PC-3 (cell line): Measurements from ENCODE around the gene EPHB1. TPM values are rescaled to one million over a fixed set of nuclear protein-coding genes. Genes with fewer than 3 reads are reported as not detected.

Experiments used
- ATAC-seq: fragments of 200-7000 bp; cut with Tn5 transposase; 2 replicates; pipeline ENCODE4 v1.9.1; 2020; ENCODE audit warnings: mild to moderate bottlenecking, moderate library complexity
- BruUV-seq: library from RNA; stranded (reverse); fragments of 400-500 nt; replicated peaks from 2 replicates; lab custom pipeline; 2021; lab: Mats Ljungman, UMichigan
- CTCF ChIA-PET: fragments of 300-600 bp; sonication (Branson Sonifier 250); formaldehyde crosslinking; loops from one replicate; lab custom pipeline; 2022; ENCODE audit warnings: antibody characterized with exemption; lab: Charles Lee
- POLR2A ChIA-PET: fragments of 300-600 bp; sonication (Branson Sonifier 250); formaldehyde crosslinking; loops from one replicate; lab custom pipeline; 2022; ENCODE audit warnings: antibody characterized with exemption; ENCODE audit not compliant: unreplicated experiment; lab: Charles Lee
- DNase-seq: peaks from one replicate; pipeline ENCODE4 v3.0.0-alpha.2; 2015
- H2AFZ ChIP-seq: fragments of 300-600 bp; sonication (generic); 2 replicates; pipeline ENCODE4 v1.6.0; 2016; ENCODE audit warnings: antibody characterized with exemption, low read length
- H3F3A ChIP-seq: fragments of 300-600 bp; sonication (generic); one replicate; pipeline ENCODE4 v1.6.0; 2017; ENCODE audit warnings: antibody characterized with exemption, low read length, control low read depth, mild to moderate bottlenecking; ENCODE audit not compliant: unreplicated experiment
- H3K27ac ChIP-seq: fragments of 300-600 bp; sonication (generic); 2 replicates; pipeline ENCODE4 v1.5.1; 2016; ENCODE audit warnings: mild to moderate bottlenecking, low read length
- H3K27me3 ChIP-seq: fragments of 300-600 bp; sonication (generic); 2 replicates; pipeline ENCODE4 v1.6.1; 2016; ENCODE audit warnings: low read length, mixed read lengths
- H3K36me3 ChIP-seq: fragments of 300-600 bp; sonication (generic); 2 replicates; pipeline ENCODE4 v1.6.1; 2016; ENCODE audit warnings: low read depth, mixed run types, low read length, mixed read lengths
- H3K4me1 ChIP-seq: fragments of 300-600 bp; sonication (generic); 2 replicates; pipeline ENCODE4 v1.5.1; 2016; ENCODE audit warnings: low read length; ENCODE audit not compliant: insufficient read depth
- H3K4me2 ChIP-seq: fragments of 300-600 bp; sonication (generic); 2 replicates; pipeline ENCODE4 v1.6.0; 2016; ENCODE audit warnings: low read length
- H3K4me3 ChIP-seq: fragments of 300-600 bp; sonication (generic); 2 replicates; pipeline ENCODE4 v1.5.1; 2016; ENCODE audit warnings: mild to moderate bottlenecking, low read length, mixed read lengths
- H3K79me2 ChIP-seq: fragments of 300-600 bp; sonication (generic); 2 replicates; pipeline ENCODE4 v1.6.1; 2017; ENCODE audit warnings: low read length, mixed read lengths
- H3K9ac ChIP-seq: fragments of 300-600 bp; sonication (generic); 2 replicates; pipeline ENCODE4 v1.6.0; 2016; ENCODE audit warnings: mild to moderate bottlenecking, low read length
- H3K9me2 ChIP-seq: fragments of 300-600 bp; sonication (generic); replicated peaks from 2 replicates; pipeline ENCODE4 v1.6.1; 2016; ENCODE audit warnings: mixed run types, low read length, mixed read lengths
- H3K9me3 ChIP-seq: fragments of 300-600 bp; sonication (generic); 2 replicates; pipeline ENCODE4 v1.6.1; 2016; ENCODE audit warnings: low read length, mixed read lengths
- H4K20me1 ChIP-seq: fragments of 300-600 bp; sonication (generic); 2 replicates; pipeline ENCODE4 v1.6.1; 2016; ENCODE audit warnings: low read length, mixed read lengths
- EZH2 ChIP-seq: fragments of 300-600 bp; sonication (generic); IDR thresholded peaks from one replicate; pipeline ENCODE4 v1.6.1; 2017; ENCODE audit warnings: antibody characterized with exemption, mild to moderate bottlenecking, low read length; ENCODE audit not compliant: unreplicated experiment
- EZH2phosphoT487 ChIP-seq: fragments of 300-600 bp; sonication (generic); IDR thresholded peaks from 2 replicates; pipeline ENCODE4 v1.6.1; 2018; ENCODE audit warnings: mild to moderate bottlenecking, antibody characterized with exemption, low read length, borderline replicate concordance
- intact Hi-C: fragments of 100-400 bp; cut with micrococcal nuclease; formaldehyde crosslinking; loops from 2 replicates; pipeline ENCODE4 v1.9.0; 2023
- total RNA-seq: library from RNA; depleted of rRNA; stranded (reverse); fragments of >200 nt; gene quantifications from 2 replicates; pipeline ENCODE4 v1.2.3, GENCODE V29; 2014
- TF ChIP-seq, protein P1 (sequence below): fragments of 300-600 bp; sonication (generic); conservative IDR thresholded peaks from 2 replicates; pipeline ENCODE4 v1.5.1; 2017; ENCODE audit warnings: antibody characterized with exemption, low read depth, mild to moderate bottlenecking, low read length

The EPHB1 gene
- total RNA-seq, 1 experiment from 2014 or later: 0.69 TPM

GRCh38 chr3:135017003-135017893 lies 222.2 kb downstream of the EPHB1 start:
- POLR2A ChIA-PET: no interaction called here
- no peaks in the 10 kb centered on the region for H3K27me3 ChIP-seq
- no peak overlapping the region for H3K27ac ChIP-seq
- H3F3A ChIP-seq: no peaks in the 10 kb centered on the region
- no peaks in the 10 kb centered on the region for H3K9me2 ChIP-seq
- no peak for DNase-seq
- no peak overlapping the region for H3K9ac ChIP-seq
- CTCF ChIA-PET: no interaction called here
- TF ChIP-seq, protein P1, sequence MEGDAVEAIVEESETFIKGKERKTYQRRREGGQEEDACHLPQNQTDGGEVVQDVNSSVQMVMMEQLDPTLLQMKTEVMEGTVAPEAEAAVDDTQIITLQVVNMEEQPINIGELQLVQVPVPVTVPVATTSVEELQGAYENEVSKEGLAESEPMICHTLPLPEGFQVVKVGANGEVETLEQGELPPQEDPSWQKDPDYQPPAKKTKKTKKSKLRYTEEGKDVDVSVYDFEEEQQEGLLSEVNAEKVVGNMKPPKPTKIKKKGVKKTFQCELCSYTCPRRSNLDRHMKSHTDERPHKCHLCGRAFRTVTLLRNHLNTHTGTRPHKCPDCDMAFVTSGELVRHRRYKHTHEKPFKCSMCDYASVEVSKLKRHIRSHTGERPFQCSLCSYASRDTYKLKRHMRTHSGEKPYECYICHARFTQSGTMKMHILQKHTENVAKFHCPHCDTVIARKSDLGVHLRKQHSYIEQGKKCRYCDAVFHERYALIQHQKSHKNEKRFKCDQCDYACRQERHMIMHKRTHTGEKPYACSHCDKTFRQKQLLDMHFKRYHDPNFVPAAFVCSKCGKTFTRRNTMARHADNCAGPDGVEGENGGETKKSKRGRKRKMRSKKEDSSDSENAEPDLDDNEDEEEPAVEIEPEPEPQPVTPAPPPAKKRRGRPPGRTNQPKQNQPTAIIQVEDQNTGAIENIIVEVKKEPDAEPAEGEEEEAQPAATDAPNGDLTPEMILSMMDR: no peak
- TF ChIP-seq EZH2phosphoT487 (no peak), EZH2 (no peak)
- intact Hi-C loops: no loop called here
- BruUV-seq: no TSS peak
- H3K36me3 ChIP-seq: no peaks in the 10 kb centered on the region
- H2AFZ ChIP-seq: no peak overlapping the region
- no peaks in the 10 kb centered on the region for H3K9me3 ChIP-seq
- no peaks in the 10 kb centered on the region for H3K4me1 ChIP-seq
- ATAC-seq: no peak
- no peak overlapping the region for H3K4me3 ChIP-seq
- H3K79me2 ChIP-seq: no peaks in the 10 kb centered on the region
- H3K4me2 ChIP-seq: no peak overlapping the region
- H4K20me1 ChIP-seq: no peaks in the 10 kb centered on the region

- CTCF ChIA-PET: no interaction called here
These were observed 223.3 kb downstream of the EPHB1 start for GRCh38 chr3:135018149-135018923.

GRCh38 chr3:135020181-135020580 lies 225.1 kb downstream of the EPHB1 start:
- Histone ChIP-seq H3K4me2 (no peak overlapping the region), H3K36me3 (no peaks in the 10 kb centered on the region), H3K9ac (no peak overlapping the region), H3K27ac (no peak overlapping the region), H3K9me3 (no peaks in the 10 kb centered on the region), H3K27me3 (no peaks in the 10 kb centered on the region), H3K4me3 (no peak overlapping the region), H3K4me1 (no peaks in the 10 kb centered on the region), H4K20me1 (no peaks in the 10 kb centered on the region), H2AFZ (no peak overlapping the region), H3F3A (no peaks in the 10 kb centered on the region), H3K79me2 (no peaks in the 10 kb centered on the region), H3K9me2 (no peaks in the 10 kb centered on the region)
- no peak for ATAC-seq
- TF ChIP-seq, protein P1: no peak
- TF ChIP-seq EZH2phosphoT487 (no peak), EZH2 (no peak)
- intact Hi-C loops: no loop called here
- POLR2A ChIA-PET: no interaction called here
- no peak for DNase-seq
- no TSS peak for BruUV-seq
- CTCF ChIA-PET: no interaction called here

More at GRCh38 chr3:135018149-135018923, 223.3 kb downstream of the EPHB1 start:
- POLR2A ChIA-PET: no interaction called here
- H3K4me3 ChIP-seq: no peak overlapping the region
- ATAC-seq (no peak), DNase-seq (no peak)
- no peaks in the 10 kb centered on the region for H3K9me3 ChIP-seq
- no peak overlapping the region for H3K27ac ChIP-seq
- no peaks in the 10 kb centered on the region for H4K20me1 ChIP-seq
- no peaks in the 10 kb centered on the region for H3K36me3 ChIP-seq
- H3K4me2 ChIP-seq: no peak overlapping the region
- no peaks in the 10 kb centered on the region for H3K27me3 ChIP-seq
- BruUV-seq: no TSS peak
- H3F3A ChIP-seq: no peaks in the 10 kb centered on the region
- no peaks in the 10 kb centered on the region for H3K9me2 ChIP-seq
- H3K9ac ChIP-seq: no peak overlapping the region
- H2AFZ ChIP-seq: no peak overlapping the region
- intact Hi-C loops: no loop called here
- no peak for TF ChIP-seq EZH2
- no peaks in the 10 kb centered on the region for H3K4me1 ChIP-seq
- no peaks in the 10 kb centered on the region for H3K79me2 ChIP-seq
